ENCODE data around the gene C19orf38. TPM values are rescaled to one million over a fixed set of nuclear protein-coding genes. Genes with fewer than 3 reads are reported as not detected.

The C19orf38 gene
- polyA plus RNA-seq (2012; rRNA removed) = 0.05 and 0.15 TPM in 2 replicates
- 0.06 and 0.07 TPM in 2 replicates for polyA plus RNA-seq (2012; cell fraction: cytosol; rRNA removed)
- polyA plus RNA-seq (2012; cell fraction: nucleus; rRNA removed) = 0.13 and 0.35 TPM in 2 replicates

- H3K27ac ChIP-seq (ENCODE audit: low read depth in 2 of 2, low read length in 1 of 2) = no peak within 1 kb of the TSS
- H3K9me3 ChIP-seq = no peaks in the 10 kb centered on the region
- H3K79me2 ChIP-seq (ENCODE audit: insufficient read depth) = no peaks in the 10 kb centered on the region
- no peak within 1 kb of the TSS for H3K4me3 ChIP-seq (ENCODE audit: low read depth in 2 of 2, low read length in 1 of 2)
- WGBS (ENCODE audit: low lambda C conversion rate) = 69% methylated on average over 11 of the region's 14 CpGs
- no peaks in the 10 kb centered on the region for H3K36me3 ChIP-seq (replicated peaks in 1 of 2; ENCODE audit: control insufficient read depth in 1 of 2, insufficient read depth in 2 of 2, low read length in 1 of 2)
- ChIA-PET POLR2A (no interaction called here), CTCF (interaction anchor here (1.3 to 4.8 kb wide), 2 partner anchors 13 to 16 kb away, joined by 4 to 31 read pairs; no protein-coding TSS in a partner anchor)
- H3K4me2 ChIP-seq = no peak within 1 kb of the TSS
- TF ChIP-seq, protein P1, sequence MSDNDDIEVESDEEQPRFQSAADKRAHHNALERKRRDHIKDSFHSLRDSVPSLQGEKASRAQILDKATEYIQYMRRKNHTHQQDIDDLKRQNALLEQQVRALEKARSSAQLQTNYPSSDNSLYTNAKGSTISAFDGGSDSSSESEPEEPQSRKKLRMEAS (IDR thresholded peaks at IDR 0.05; ENCODE audit: low read depth) = no peak
- TF ChIP-seq, protein P2, sequence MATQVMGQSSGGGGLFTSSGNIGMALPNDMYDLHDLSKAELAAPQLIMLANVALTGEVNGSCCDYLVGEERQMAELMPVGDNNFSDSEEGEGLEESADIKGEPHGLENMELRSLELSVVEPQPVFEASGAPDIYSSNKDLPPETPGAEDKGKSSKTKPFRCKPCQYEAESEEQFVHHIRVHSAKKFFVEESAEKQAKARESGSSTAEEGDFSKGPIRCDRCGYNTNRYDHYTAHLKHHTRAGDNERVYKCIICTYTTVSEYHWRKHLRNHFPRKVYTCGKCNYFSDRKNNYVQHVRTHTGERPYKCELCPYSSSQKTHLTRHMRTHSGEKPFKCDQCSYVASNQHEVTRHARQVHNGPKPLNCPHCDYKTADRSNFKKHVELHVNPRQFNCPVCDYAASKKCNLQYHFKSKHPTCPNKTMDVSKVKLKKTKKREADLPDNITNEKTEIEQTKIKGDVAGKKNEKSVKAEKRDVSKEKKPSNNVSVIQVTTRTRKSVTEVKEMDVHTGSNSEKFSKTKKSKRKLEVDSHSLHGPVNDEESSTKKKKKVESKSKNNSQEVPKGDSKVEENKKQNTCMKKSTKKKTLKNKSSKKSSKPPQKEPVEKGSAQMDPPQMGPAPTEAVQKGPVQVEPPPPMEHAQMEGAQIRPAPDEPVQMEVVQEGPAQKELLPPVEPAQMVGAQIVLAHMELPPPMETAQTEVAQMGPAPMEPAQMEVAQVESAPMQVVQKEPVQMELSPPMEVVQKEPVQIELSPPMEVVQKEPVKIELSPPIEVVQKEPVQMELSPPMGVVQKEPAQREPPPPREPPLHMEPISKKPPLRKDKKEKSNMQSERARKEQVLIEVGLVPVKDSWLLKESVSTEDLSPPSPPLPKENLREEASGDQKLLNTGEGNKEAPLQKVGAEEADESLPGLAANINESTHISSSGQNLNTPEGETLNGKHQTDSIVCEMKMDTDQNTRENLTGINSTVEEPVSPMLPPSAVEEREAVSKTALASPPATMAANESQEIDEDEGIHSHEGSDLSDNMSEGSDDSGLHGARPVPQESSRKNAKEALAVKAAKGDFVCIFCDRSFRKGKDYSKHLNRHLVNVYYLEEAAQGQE (IDR thresholded peaks at IDR 0.05; ENCODE audit: low read depth, low read length) = no peak
- no peak for TF ChIP-seq MXI1 (IDR thresholded peaks at IDR 0.05; ENCODE audit: low read depth, low read length)
- no peak for TF ChIP-seq FOXJ3 (CRISPR knock-in tag; IDR thresholded peaks at IDR 0.05)
- TF ChIP-seq FOXM1 (IDR thresholded peaks at IDR 0.05; ENCODE audit: low read depth) = no peak
- no peak for TF ChIP-seq TEAD4 (IDR thresholded peaks at IDR 0.05; ENCODE audit: borderline replicate concordance, insufficient read depth)
- TF ChIP-seq ELF1 (IDR thresholded peaks at IDR 0.05) = no peak
- TF ChIP-seq ZBTB33 (IDR thresholded peaks at IDR 0.05; ENCODE audit: borderline replicate concordance, low read depth) = no peak
- no peak for TF ChIP-seq SIN3A (IDR thresholded peaks at IDR 0.05; ENCODE audit: borderline replicate concordance, low read depth, low read length)
- no peak for TF ChIP-seq GABPA (IDR thresholded peaks at IDR 0.05; ENCODE audit: low read depth)
- TF ChIP-seq TCF12 (IDR thresholded peaks at IDR 0.05) = no peak
- TF ChIP-seq TAF1 (IDR thresholded peaks at IDR 0.05; ENCODE audit: borderline replicate concordance, low read depth, low read length) = no peak
- TF ChIP-seq POLR2AphosphoS5 (IDR thresholded peaks at IDR 0.05; ENCODE audit: low read depth, low read length) = no peak
- no peak for TF ChIP-seq JUND (IDR thresholded peaks at IDR 0.05)
- TF ChIP-seq GATA2 (CRISPR knock-in tag; IDR thresholded peaks at IDR 0.05) = no peak
- no peak for TF ChIP-seq SMC3 (IDR thresholded peaks at IDR 0.05; ENCODE audit: low read depth, low read length)
- no peak for TF ChIP-seq NRF1 (IDR thresholded peaks at IDR 0.05; ENCODE audit: low read depth, low read length)
- no peak for TF ChIP-seq RFX5 (IDR thresholded peaks at IDR 0.05; ENCODE audit: low read length)
- no peak for TF ChIP-seq RCOR1 (IDR thresholded peaks at IDR 0.05; ENCODE audit: low read length)
- no peak for TF ChIP-seq MEF2A (IDR thresholded peaks at IDR 0.05; ENCODE audit: borderline replicate concordance, low read depth)
- no peaks in the 10 kb centered on the region for H3F3A ChIP-seq (replicated peaks; ENCODE audit: insufficient read depth)
- H4K20me1 ChIP-seq (ENCODE audit: insufficient read depth) = no peaks in the 10 kb centered on the region
- H3K4me1 ChIP-seq (ENCODE audit: control insufficient read depth in 1 of 2, insufficient read depth in 2 of 2, low read depth in 1 of 2, low read length in 1 of 2) = no peaks in the 10 kb centered on the region
- no peaks in the 10 kb centered on the region for H3K9me2 ChIP-seq
- DNase-seq = no peak
- H3K9ac ChIP-seq = no peak within 1 kb of the TSS
- H2AFZ ChIP-seq (ENCODE audit: low read depth) = no peak within 1 kb of the TSS
- no peaks in the 10 kb centered on the region for H3K27me3 ChIP-seq (ENCODE audit: insufficient read depth)
Measured at GRCh38 chr19:10848230-10848856, at the start of gene C19orf38. TSS of gene C19orf38 (plus strand) at chr19:10848415. CDS start at chr19:10848509, 94 bp downstream.
